Pancreas (tissue), 10 donors: ENCODE measurements around the gene TTC31. TPM values are rescaled to one million over a fixed set of nuclear protein-coding genes. Genes with fewer than 3 reads are reported as not detected.
"Not testable (repeated sequence)": the region's sequence is repeated elsewhere in the genome, so short reads cannot be mapped to it uniquely, and the experiment has no call there.

Source experiments
- ATAC-seq, 4 donors: fragments of 200-7000 bp; cut with Tn5 transposase; one replicate each; pipeline versions ENCODE4 v1.8.0 to v1.9.1; 2020; ENCODE audit warnings: mild to moderate bottlenecking in 4 of 4, moderate library complexity in 4 of 4
- DNase-seq, 6 donors: peaks; one replicate each; pipeline ENCODE4 v3.0.0-alpha.2; 2020
- FAIRE-seq: peaks from 2 replicates; lab custom pipeline; 2012; peaks lifted over from hg19 to GRCh38; lab: Jason Lieb, UNC
- H3K27ac ChIP-seq, 4 donors: fragments of 200-600 bp; sonication (generic); 1 replicate in 3 of 4; 2 replicates in 1 of 4; pipeline versions ENCODE4 v1.5.0 to v1.8.0; 2020
- H3K27me3 ChIP-seq, 4 donors: fragments of 200-600 bp; one replicate each; pipeline ENCODE4 v1.8.0; 2021
- H3K36me3 ChIP-seq, 3 donors: fragments of 200-600 bp; sonication (generic) in 1 of 3; one replicate each; pipeline versions ENCODE4 v1.5.0 to v1.8.0; 2020 to 2021
- H3K4me1 ChIP-seq, 3 donors: fragments of 200-600 bp; one replicate each; pipeline ENCODE4 v1.8.0; 2021
- H3K4me3 ChIP-seq, 4 donors: fragments of 200-600 bp; sonication (generic) in 2 of 4; one replicate each; pipeline versions ENCODE4 v1.5.0 to v1.8.0; 2020 to 2021
- H3K9me3 ChIP-seq, 4 donors: fragments of 200-600 bp; one replicate each; pipeline ENCODE4 v1.8.0; 2021
- CTCF ChIP-seq, 4 donors: fragments of 200-600 bp; sonication (generic) in 3 of 4; IDR thresholded peaks; one replicate each; pipeline versions ENCODE4 v1.5.0 to v1.8.0; 2021; ENCODE audit warnings: antibody characterized with exemption in 4 of 4
- WGBS, 2 donors: extraction: QIAGEN DNeasy Blood & Tissue Kit; methylation state at CpG; one replicate each; pipeline ENCODE4 v1.1.7; 2013; 5-methylcytosine and 5-hydroxymethylcytosine counted together
- intact Hi-C, 3 donors: fragments of 100-400 bp; cut with DNase I; formaldehyde crosslinking; loops; one replicate each; pipeline versions ENCODE4 v1.11.1 to v1.14.2; 2022
- polyA plus RNA-seq, 2 donors: library from polyadenylated mRNA; stranded (reverse); fragments of 200-250 nt; gene quantifications; one replicate each; pipeline ENCODE4 v1.2.3, GENCODE V29; 2013
- total RNA-seq, 6 donors: library from RNA; stranded (reverse); fragmentation: NEBNext Ultra II Directional in 4 of 6; extraction: Animal tissue kit (Norgen Biotek cat#: 25700) in 4 of 6; gene quantifications; one replicate each; pipeline versions ENCODE4 v1.2.1 to v1.2.4, GENCODE V29; 2021 to 2023
- donor health status: healthy with polysubstance abuse.
- donor health status: DM: no; HTN: no; CAD: no; lungs with moderate emphysema.
- donor health status: DM: no; HTN: no; CAD: no.
- donor health status: control.
- donor health status: control.
- donor health status: Bipolar disorder and iron deficiency.
- donor health status: DM: yes; HTN: yes; CAD: no.
- donor health status: DM: no; HTN: no; CAD: no.
- donor health status: DM: no; HTN: no; CAD: no.
- donor health status: DM: yes; HTN: yes; CAD: no.

Gene TTC31
- total and polyA plus RNA-seq, 8 donors, result 10.1 to 21.2 (median 12.1) TPM

DNA sequence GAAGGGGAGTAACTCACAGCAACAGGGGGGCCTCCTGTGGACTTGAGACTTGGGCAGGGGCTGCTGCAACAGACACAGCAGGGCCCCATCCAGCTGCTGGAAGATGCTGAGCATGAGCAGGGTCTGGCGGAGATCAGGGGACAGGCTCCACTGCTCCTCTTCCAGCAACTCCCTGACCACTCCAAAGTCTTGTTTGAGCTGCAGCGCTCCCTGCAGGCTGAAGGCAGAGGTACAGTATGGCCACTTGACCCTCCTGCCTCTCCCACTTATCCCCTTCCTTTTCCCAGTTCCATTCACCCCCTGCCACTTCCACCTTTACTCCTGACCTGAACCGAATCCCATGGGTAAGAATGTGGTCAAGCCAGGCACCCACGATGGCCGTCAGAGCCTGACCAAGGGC is 8.0 kb upstream of the TTC31 start:
- no peaks in the 10 kb centered on the region for H3K27me3 ChIP-seq
- H3K27ac ChIP-seq, result no peak overlapping the region
- TF ChIP-seq CTCF (IDR thresholded peaks at IDR 0.05), result no peak
- peaks cover 5 to 16% (median 7%) of the 10 kb centered on the region in 3 donors for H3K4me1 ChIP-seq
- intact Hi-C loops, result loop anchor here in 1 of 3 donors (5.0 kb wide), 1 partner anchor 112 kb away; no protein-coding TSS in a partner anchor
- no peak overlapping the region for H3K4me3 ChIP-seq
- H3K9me3 ChIP-seq, result no peaks in the 10 kb centered on the region
- DNase-seq, result no peak
- FAIRE-seq, result no peak
- peaks cover 0 to 4% (median 0%) of the 10 kb centered on the region in 3 donors for H3K36me3 ChIP-seq
- ATAC-seq, result no peak
- 87 to 88% methylated on average over 5 of the region's 5 CpGs for WGBS, 2 donors

GRCh38 chr2:74481431-74481830 is 1.4 kb upstream of the TTC31 start:
- Histone ChIP-seq H3K27me3 (no peaks in the 10 kb centered on the region), H3K4me3 (peak overlapping the region; percentile 58 to 94 (median 78)), H3K27ac (no peak overlapping the region), H3K36me3 (no peaks in the 10 kb centered on the region), H3K9me3 (no peaks in the 10 kb centered on the region), H3K4me1 (peaks cover 5 to 18% (median 11%) of the 10 kb centered on the region in 3 donors)
- intact Hi-C loops, result loop anchor here in 1 of 3 donors (5.0 kb wide), 1 partner anchor 106 kb away; no protein-coding TSS in a partner anchor
- WGBS, 2 donors, result 38 to 54% methylated on average over 3 of the region's 3 CpGs
- ATAC-seq (no peak), DNase-seq (no peak), FAIRE-seq (no peak)
- no peak for TF ChIP-seq CTCF (IDR thresholded peaks at IDR 0.05)

GRCh38 chr2:74481961-74482800 is 700 bp upstream of the TTC31 start:
- TF ChIP-seq CTCF (IDR thresholded peaks at IDR 0.05), result no peak
- peak overlapping the region; percentile 46 to 87 (median 72) for H3K27ac ChIP-seq
- DNase-seq (peak in 5 of 6 donors; percentile 22 to 88 (median 67)), FAIRE-seq (no peak), ATAC-seq (peak; percentile 42 to 65 (median 56))
- H3K27me3 ChIP-seq, result no peaks in the 10 kb centered on the region
- H3K4me1 ChIP-seq, result peaks cover 5 to 18% (median 11%) of the 10 kb centered on the region in 3 donors
- peak overlapping the region; percentile 58 to 94 (median 78) for H3K4me3 ChIP-seq
- no peaks in the 10 kb centered on the region for H3K9me3 ChIP-seq
- no peaks in the 10 kb centered on the region for H3K36me3 ChIP-seq
- intact Hi-C loops, result loop anchor here in 1 of 3 donors (5.0 kb wide), 1 partner anchor 105 kb away; no protein-coding TSS in a partner anchor
- 1% methylated on average over 76 to 80 of the region's 80 CpGs for WGBS, 2 donors

GRCh38 chr2:74483675-74484164 is 839 bp downstream of the TTC31 start:
- not testable (repeated sequence) for H3K27me3 ChIP-seq, FAIRE-seq, ATAC-seq, DNase-seq, H3K9me3 ChIP-seq, H3K36me3 ChIP-seq, H3K27ac ChIP-seq
- WGBS, 2 donors, result 65 to 72% methylated on average over 19 of the region's 19 CpGs
- Histone ChIP-seq H3K4me3 (peak overlapping the region; percentile 58 to 94 (median 78)), H3K4me1 (peaks cover 5 to 18% (median 11%) of the 10 kb centered on the region in 3 donors)
- intact Hi-C loops, result loop anchor here in 1 of 3 donors (5.0 kb wide), 1 partner anchor 104 kb away; no protein-coding TSS in a partner anchor

- intact Hi-C loops, result no loop called here
- ATAC-seq (no peak), DNase-seq (no peak), FAIRE-seq (no peak)
- Histone ChIP-seq H3K4me3 (no peak overlapping the region), H3K27ac (no peak overlapping the region), H3K36me3 (peaks cover 0 to 10% (median 7%) of the 10 kb centered on the region in 3 donors), H3K27me3 (no peaks in the 10 kb centered on the region), H3K4me1 (peaks cover 5 to 13% (median 5%) of the 10 kb centered on the region in 3 donors), H3K9me3 (no peaks in the 10 kb centered on the region)
- no peak for TF ChIP-seq CTCF (IDR thresholded peaks at IDR 0.05)
- 73 to 81% methylated on average over 2 of the region's 2 CpGs for WGBS, 2 donors
These were observed 3.3 kb downstream of the TTC31 start for GRCh38 chr2:74486141-74486540.
